ENCODE data around the gene C2orf68. TPM values are rescaled to one million over a fixed set of nuclear protein-coding genes. Genes with fewer than 3 reads are reported as not detected.
A peak's percentile ranks its signal among the peaks of the same experiment; 100 is the strongest.
"Not testable (repeated sequence)": the region's sequence is repeated elsewhere in the genome, so short reads cannot be mapped to it uniquely, and the experiment has no call there.

Gene C2orf68
- polyA plus RNA-seq, 5 donors = 64.7 to 84.1 (median 78.8) TPM

DNA sequence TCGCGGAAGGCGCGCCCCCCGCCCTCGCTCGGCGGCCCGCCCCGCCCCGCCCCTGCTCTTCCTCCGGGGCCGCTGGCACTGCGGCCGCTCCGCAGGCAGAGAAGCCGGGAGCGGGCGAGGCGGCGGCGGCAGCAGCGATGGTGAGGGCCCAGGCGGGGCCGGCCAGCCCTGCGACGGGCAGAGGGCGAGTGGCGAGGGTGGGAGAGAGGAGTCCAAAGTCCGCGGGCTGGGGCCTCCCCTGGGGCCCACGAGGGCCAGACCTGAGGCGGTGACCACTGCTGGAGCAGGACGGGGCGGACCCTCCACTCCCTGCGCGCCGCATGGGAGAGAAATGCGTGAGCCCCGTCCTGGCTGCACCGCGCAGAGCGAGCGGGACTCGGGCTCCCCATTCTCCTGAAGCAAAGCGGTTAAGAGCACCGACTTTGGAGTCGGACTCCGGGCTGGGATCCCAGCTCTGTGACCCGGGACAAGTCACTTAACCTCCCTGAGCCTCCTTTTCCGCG is 27.5 kb downstream of the C2orf68 start, which contains the start of gene VAMP5:
Gene VAMP5, plus strand, starts transcription at position 78 of the 503 bp plus-strand sequence. Its CDS starts 60 bp downstream, at position 138.
- DNase-seq = peak in 1 of 2 donors; percentile 40

DNA sequence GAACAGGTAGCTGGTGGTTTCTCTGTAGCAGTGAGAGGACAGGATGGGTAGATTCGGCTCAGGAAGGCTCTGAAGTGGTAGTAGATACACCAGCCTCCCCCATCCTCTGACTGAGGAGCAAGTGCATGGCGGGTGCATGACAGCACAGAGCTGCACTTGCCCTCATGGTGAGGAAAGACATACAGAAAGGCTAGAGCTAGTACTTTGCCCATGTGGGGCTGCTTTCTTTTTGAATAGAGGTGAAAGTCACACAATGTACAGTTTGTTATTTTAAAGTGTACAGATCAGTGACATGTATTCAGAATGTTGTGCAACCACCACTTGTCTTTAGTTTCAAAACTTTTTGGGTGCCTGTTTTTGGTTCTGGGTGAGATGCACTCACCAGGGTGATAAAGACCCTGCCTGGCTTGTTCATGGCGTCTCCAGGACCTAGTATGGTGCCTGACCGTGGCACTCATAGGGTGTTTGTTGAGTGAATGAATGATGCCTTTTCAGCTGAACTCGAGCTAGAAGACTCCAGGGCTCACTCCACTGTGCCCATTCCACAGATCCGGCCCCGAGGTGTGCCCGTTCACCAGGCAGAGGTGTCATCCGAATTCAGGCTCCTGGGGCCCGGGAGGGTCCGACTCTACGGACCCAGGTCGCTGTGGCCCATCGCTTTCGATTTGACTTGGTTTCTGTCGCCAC is 28.1 kb downstream of the C2orf68 start:
- no peak for DNase-seq

DNA sequence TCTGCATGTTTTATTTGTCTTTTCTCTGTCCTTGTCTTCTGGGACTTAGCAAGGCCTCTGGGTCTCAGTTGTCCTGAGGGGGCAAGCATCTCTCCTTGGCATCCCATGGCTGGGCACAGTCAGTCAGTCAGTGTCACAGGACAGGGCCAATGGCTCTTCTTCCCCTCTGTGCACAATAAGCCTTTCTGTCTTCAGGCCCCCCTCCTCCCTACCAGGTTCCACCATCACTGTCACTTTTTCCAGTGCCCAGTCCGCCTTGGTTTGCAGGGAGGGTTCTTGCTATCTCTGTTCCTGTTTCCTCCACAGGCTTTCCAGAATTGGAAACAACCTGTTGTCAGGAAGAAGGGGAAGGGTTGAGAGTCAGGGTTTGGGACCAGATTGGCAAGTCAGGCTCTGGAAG is 29.4 kb downstream of the C2orf68 start:
- DNase-seq = no peak

DNA sequence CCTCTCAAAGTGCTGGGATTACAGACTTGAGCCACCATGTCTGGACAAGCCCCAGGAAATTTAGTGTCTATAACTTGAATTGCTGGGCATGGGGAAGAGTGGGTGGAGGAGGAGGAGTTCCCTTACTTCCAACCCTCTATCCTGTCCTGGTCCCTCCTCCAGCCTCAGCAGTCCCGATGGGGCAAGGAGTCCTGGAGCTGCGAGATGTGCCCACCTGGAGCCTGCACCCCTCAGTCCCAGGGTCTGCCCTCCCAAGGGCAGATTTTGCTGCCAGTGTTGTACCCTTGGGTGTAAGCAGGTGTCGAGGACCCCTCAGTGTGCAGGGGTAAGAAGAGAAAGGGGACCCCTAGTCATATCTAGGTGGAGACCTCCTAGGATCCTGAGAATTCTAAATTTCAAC is 31.7 kb downstream of the C2orf68 start:
- no peak for DNase-seq

DNA sequence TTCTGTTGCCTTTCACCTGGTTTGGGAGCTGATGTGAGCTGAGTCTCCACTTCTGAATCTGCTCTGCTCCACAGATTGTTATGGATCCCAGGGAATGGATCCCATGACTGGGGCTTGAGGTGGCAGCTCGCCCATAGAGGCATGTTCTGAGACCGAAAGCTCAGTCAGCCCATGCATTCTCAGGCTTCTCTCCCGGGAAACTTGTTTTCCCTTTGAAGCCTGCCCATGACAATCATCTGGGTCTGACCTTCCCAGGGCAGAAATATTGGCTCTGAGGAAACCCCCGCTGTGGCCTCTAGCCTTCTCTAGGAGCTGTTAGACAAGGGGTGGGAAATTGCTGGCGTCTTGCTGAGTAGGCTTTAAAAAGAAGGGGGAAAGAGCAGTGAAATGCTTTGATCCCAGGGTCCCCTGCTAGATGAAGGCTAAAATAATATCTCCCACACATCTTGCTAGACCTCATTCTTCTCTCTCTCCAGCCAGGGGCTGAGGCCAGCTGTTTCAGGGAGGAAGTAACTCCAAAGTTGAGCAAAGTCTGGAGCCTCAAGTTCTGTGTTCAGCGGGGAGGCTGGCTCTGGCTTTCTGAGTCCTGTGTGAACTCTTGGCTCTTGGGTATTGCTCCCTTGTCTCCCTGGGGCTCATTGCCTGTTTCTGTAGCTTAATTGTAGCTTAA is 32.5 kb downstream of the C2orf68 start:
- DNase-seq = peak in 1 of 2 donors; percentile 43

DNA sequence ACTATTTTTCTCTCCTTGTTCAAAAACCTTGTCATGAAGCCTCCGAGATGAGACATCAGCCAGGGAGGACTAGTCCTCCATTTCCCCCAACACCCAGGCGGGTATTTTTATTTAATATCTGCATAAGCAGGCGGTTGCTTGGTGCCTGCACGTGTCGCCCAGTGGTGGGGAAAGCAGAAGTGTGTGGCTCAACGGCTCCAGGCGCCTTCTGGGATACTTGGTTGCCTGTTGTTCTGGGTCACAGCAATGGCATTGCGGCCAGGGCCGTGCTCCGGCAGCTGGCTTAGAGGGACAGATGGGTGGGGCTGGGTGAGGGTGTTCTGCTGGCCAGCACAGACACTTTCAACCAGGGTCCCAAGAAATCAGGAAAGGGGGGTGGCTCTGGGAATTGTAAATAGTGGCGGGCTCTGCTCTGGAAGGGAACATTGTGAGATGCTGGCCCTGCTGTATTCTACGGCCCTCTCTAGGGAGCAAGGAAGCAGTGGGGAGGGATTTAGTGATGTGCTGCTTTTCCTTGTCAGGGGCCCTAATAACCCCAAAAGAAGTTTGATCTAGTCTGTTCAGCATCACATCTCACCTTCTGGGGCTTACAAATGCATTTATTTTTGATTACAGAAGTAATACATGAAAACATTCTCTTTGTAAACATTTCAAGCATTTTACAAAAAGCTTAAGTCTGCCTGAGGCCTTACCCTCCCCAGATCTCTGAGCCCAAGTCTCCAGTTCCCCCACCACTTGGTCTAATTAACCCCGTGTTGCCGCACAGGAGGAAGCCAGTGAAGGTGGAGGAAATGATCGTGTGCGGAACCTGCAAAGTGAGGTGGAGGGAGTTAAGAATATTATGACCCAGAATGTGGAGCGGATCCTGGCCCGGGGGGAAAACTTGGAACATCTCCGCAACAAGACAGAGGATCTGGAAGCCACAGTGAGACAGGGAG is 33.4 kb downstream of the C2orf68 start:
- DNase-seq = no peak

DNA sequence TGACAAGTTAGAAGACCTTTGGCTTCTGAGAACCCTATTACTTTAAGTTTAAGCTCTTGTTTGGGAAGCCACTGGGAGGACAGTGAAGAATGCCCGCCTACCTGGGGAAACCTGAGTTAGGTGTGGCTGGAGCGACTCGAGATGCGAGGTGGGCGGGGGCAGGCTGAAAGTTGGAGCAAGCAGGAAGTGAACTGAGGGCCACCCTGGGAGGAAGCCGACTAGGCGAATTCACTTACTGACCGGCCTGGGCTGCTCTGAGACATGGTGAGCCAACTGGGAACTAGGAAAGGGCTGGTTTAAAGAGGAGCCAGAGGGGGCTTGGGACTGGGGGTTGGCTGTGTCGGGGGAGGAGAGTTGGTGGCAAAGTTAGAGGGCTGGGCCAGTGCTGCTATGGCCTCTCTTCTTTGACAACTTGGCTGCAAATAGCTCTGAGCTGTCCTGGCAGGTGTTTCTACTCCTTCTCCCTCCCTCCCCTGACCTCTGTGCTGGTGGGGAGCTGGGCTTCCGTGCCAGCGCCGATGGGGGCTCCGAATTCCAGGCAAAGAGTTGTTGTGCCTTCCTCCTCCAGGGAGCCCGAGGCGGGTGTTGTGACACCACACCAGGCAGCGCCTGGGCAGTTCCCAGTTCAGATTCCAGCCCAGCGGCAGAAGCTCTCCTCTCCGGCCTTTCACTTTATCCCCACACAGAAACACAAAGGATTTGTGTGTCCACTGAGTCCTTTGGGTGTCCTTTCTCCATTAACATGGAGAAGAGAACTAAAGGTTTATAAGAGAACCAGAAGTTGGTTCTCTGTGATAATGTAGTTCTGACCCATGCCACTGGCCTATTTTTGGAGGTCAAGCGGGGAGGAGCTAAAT is 34.3 kb downstream of the C2orf68 start, which contains the start of gene VAMP8:
Gene VAMP8, plus strand, starts transcription at position 201 of the 857 bp plus-strand sequence. Its CDS starts 61 bp downstream, at position 262.
- peak in 1 of 2 donors; percentile 49 for DNase-seq

DNA sequence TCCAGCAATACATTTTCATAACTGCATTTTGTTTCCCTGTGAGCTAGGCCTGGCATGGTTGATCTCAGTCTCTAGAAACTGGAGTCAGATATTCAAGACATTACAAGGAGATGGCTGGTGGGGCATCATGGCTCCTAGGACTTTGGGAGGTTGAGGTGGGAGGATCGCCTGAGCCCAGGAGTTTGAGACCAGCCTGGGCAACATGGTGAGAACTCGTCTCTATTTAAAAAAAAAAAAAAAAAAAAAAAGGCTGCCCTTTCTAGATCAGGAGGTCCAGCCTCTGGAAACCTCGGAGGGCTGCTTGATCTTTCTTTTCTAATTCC is 34.8 kb downstream of the C2orf68 start:
- DNase-seq = no peak

DNA sequence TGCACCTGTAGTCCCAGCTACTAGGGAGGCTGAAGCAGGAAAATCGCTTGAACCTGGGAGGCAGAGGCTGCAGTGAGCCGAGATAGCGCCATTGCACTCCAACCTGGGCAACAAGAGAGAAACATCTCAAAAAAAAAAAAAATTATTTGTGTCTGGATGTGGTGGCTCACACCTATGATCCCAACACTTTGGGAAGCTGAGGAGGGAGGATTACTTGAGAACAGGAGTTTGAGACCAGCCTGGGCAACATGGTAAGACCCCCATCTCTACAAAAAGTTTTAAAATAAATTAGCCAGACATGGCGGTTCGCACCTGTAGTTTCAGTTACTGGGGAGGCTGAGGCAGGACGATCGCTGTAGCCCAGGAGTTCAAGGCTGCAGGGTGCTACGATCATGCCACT is 36.1 kb downstream of the C2orf68 start:
- DNase-seq = no peak

DNA sequence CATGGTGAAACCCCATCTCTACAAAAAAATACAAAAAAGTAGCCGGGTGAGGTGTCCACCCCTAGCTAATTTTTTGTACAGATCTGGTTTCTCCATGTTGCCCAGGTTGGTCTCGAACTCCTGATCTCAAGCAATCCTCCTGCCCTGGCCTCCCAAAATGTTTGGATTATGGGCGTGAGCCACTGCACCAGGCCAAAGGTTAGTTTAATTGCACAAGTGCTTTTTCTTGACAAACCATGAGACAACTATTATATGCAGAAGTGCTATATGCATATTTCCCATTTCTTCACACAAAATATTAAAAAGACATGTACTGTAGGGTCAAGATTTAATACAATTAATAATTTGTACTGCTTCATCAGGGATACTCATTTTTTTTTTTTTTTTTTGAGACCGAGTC is 45.6 kb downstream of the C2orf68 start:
- no peak for DNase-seq

DNA sequence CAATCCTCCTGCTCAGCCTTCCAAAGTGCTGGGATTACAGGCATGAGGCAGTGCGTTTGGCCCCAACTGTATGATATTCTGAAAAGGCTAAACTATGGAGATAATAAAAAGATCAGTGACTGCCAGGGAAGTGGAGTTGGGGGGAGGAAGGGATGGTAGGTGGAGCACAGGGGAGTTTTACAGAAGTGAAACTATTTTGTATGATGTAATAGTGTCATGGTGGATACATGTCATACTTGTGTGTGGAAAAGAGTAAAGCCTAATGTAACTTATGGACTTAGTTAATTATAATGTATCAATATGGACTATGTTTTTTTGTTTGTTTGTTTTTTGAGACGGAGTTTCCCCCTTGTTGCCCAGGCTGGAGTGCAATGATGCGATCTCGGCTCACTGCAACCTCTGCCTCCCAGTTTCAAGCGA is 47.7 kb downstream of the C2orf68 start:
- no peak for DNase-seq

DNA sequence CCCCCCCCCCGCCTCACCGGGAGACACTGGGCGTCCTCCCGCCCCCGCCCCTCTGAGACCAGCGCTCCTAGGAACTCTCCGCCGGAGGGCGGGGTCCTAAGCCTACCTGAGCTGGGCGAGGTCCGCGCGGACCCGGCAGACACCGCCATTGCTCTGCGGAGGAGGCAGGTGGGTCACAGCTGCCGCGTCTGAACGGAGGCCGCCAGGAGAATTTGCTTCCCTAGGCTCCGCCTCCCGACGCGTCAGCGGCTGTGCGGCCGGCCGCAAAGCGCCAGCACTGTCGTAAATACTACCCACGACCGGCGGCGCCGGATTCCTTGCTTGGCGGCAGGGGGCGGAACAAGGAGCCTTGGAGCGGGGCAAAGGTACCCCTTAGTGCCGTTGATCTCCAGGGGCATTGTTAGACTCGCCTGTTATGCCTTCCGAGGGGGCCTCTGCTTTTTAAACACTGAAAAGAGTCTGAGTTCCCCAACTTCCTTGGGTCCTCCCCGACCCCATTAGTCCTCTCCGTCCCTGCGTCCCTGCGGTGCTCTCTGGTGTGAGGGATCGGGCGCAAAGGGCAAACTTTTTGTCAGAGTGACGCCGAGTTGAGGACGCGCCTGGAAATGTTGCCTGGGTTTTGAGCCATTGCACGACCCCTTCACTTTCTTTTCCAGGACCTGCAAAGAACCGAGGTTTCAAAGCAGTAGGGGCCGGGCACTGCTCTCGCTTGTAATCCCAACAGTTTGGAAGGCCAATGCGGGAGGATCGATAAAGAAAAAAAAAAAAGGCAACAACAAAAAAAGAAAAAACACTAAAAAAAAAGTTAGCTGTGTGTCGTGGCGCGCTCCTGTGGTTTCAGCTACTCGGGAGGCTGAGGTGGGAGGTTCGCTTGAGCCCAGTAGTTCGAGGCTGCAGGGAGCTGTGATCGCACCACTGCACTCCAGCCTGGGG is 50.3 kb downstream of the C2orf68 start, which contains the start of gene GGCX:
Gene GGCX, minus strand, starts transcription at position 214 of the 933 bp plus-strand sequence. Its CDS starts 65 bp downstream, at position 149.
- DNase-seq = peak; percentile 94 to 95

DNA sequence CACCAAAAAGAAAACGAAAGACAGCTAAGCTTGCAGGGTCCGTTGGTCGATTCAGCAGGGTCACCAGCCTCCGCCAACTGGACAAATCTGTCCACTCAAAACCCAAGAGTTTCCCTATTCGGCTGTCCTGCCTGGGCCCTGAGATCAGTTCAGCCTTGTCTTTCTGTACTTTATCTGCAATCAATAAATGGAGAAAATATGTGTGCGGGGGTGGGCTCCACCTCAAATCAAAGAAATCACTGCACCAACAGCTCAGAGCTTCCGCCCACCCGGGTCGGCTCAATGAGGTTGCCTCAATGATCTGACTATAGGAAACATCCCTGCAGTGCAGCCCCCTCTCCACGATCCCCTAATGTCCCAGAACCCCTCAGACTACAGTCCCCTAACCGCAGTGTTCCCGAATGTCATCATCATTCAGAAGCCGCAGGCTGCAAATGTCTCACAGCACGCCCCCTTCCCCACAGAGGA is 51.0 kb downstream of the C2orf68 start:
- DNase-seq = no peak

DNA sequence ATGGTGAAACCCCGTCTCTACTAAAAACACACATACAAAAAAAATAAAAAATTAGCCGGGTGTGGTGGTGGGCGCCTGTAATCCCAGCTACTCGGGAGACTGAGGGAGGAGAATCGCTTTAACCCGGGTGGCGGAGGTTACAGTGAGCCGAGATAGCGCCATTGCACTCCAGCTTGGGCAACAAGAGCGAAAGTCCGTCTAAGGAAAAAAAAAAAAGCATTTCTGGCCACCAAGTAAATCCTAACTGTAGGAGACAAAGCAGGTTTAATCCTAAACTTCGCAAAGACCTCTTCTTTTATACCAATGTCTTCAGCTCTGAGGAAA is 51.5 kb downstream of the C2orf68 start:
- not testable (repeated sequence) for DNase-seq

DNA sequence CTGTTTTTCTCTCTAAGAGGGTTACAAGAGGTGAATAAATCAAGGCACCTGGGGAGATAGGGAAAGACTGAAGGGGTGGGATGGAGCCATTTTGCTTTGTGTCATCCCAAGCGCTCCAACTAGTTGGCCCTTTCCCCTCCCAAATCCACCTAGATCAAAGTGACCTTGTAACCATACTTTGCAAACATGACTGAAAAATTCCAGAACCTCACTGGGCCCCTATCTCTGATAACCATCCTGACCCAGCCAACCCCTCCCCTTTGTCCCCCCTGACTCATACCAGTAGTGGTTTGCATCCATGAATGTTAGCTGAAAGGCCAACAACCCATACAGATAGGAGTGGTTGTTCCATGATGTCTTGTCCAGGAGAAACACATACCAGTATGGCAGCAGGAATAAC is 53.7 kb downstream of the C2orf68 start:
- no peak for DNase-seq

DNA sequence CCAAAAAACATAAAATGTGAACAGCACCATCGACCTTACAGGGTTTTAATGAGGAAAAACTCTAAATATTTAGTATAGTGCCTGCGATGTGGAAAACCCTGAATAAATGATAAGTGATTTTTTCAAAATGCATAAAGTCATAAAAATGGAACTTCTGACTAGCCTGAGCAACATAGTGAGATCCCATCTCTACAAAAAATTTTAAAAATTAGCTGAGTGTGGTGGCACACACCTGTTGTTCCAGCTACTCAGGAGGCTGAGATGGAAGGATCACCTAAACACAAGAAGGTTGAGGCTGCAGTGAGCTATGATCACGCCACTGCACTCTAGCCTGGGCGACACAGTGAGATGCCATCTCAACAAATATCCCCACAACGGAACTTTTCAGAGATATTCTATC is 54.7 kb downstream of the C2orf68 start:
- DNase-seq = no peak

Data from right lung (tissue), 5 donors.